Measurements from ENCODE around the gene AMHR2. TPM values are rescaled to one million over a fixed set of nuclear protein-coding genes. Genes with fewer than 3 reads are reported as not detected.

Gene AMHR2
- total and polyA plus RNA-seq, 9 of the 15 experiments (the other 6 are each of a cell fraction or from before 2014, with no cell fraction given) = 8.9 to 49.7 (median 19.3) TPM

DNA sequence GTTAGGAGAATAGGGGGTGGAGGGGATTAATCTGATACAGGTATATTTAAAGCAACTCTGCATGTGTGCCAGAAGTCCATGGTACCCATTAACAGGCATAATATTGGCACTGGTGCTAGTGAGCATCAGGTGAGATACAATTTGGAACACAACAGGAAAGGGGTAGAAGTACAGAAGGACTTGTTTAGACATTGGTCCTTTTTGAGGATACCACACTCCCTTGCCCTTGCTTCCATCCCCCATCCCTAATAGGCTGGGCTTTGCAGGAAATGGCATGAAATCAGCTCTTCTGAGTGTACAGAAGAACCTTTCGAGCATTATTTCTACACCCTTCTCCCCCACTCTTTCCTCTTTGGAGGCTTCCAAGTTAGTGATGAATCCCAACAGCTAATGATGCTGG is 44.6 kb downstream of the AMHR2 start:
- peaks cover 75% of the 10 kb centered on the region for H3K79me2 ChIP-seq (ENCODE audit: control insufficient read depth, insufficient read depth, low read length)
- peaks cover 0 to 3% of the 10 kb centered on the region in 2 experiments; a peak in 2 of 5 replicates for H3K4me1 ChIP-seq (replicated peaks in 1 of 2; ENCODE audit: control insufficient read depth in 2 of 2, insufficient read depth in 2 of 2, low read length in 2 of 2)
- no peak for DNase-seq (ENCODE audit: extremely low read depth in 1 of 4, low spot score in 3 of 4)
- no peaks in the 10 kb centered on the region for H3K27me3 ChIP-seq (ENCODE audit: control insufficient read depth in 2 of 2, insufficient read depth in 2 of 2, low read length in 2 of 2)
- no TSS peak for BruUV-seq (replicated peaks)
- POLR2A ChIA-PET = interaction anchor here (1.0 to 8.8 kb wide), 7 partner anchors 6 to 33 kb away, joined by 4 to 99 read pairs (median 5); partner anchors contain the start of gene TARBP2
- CTCF ChIA-PET (ENCODE audit: low intra/inter-chr PET ratio) = no interaction called here
- H3K4me2 ChIP-seq (ENCODE audit: insufficient read depth, low read length) = no peak overlapping the region
- no peak overlapping the region for H3K4me3 ChIP-seq
- no peak for FAIRE-seq
- H2AFZ ChIP-seq (ENCODE audit: low read depth, low read length) = no peak overlapping the region
- ATAC-seq = no peak
- H3K9me1 ChIP-seq (ENCODE audit: control insufficient read depth, insufficient read depth, low read length) = no peaks in the 10 kb centered on the region
- H3K27ac ChIP-seq (ENCODE audit: extremely low read depth, low read depth, low read length) = no peak overlapping the region
- TF ChIP-seq SAFB2 (IDR thresholded peaks at IDR 0.05; ENCODE audit: borderline replicate concordance, low read depth, low read length, severe bottlenecking) (no peak), ZKSCAN3 (CRISPR knock-in tag; IDR thresholded peaks at IDR 0.05) (no peak), TSHZ1 (CRISPR knock-in tag; IDR thresholded peaks at IDR 0.05) (no peak), RBFOX2 (IDR thresholded peaks at IDR 0.05; ENCODE audit: low read depth, low read length) (0 out of 2 replicates have a peak, but pooled peaks have one; percentile 20), MCM3 (IDR thresholded peaks at IDR 0.05) (no peak), ZNF586 (CRISPR knock-in tag; conservative IDR thresholded peaks at IDR 0.05) (no peak), POLR2A (conservative IDR thresholded peaks at IDR 0.05) (peak; percentile 62; the same call in 1 of the 2 replicates), POLR2AphosphoS5 (IDR thresholded peaks at IDR 0.05; ENCODE audit: control insufficient read depth, insufficient read depth, low read depth, low read length) (peak; percentile 41), PRDM10 (IDR thresholded peaks at IDR 0.05; ENCODE audit: partially characterized antibody) (peak; percentile 85)
- no peaks in the 10 kb centered on the region for H3K9me3 ChIP-seq (replicated peaks; ENCODE audit: control insufficient read depth, insufficient read depth, low read depth, low read length)
- WGBS (ENCODE audit: insufficient coverage, low coverage, missing lambda C conversion rate) = 100% methylated on average over 1 of the region's 1 CpG
- H3K9ac ChIP-seq (ENCODE audit: insufficient read depth in 1 of 2, low read depth in 2 of 2, low read length in 2 of 2) = no peak overlapping the region
- in situ Hi-C loops (cut with MboI) = no loop called here
- peaks cover 19% of the 10 kb centered on the region for H4K20me1 ChIP-seq (replicated peaks; ENCODE audit: control insufficient read depth, insufficient read depth, low read length)
- peaks cover 100% of the 10 kb centered on the region for H3K36me3 ChIP-seq (ENCODE audit: control insufficient read depth, insufficient read depth, low read length)
- intact Hi-C loops (cut with micrococcal nuclease) = no loop called here

Data from K562 (cell line).